C4-2B (cell line): ENCODE data around the gene RBM20.

Source experiments
- CTCF ChIP-seq: fragments of 450-650 bp; conservative IDR thresholded peaks from 2 replicates; pipeline ENCODE4 v1.5.1; 2017; ENCODE audit warnings: mild to moderate bottlenecking
- ZFX ChIP-seq: fragments of 450-650 bp; IDR thresholded peaks from 2 replicates; pipeline ENCODE4 v1.6.1; 2017

GRCh38 chr10:110617425-110618229 is 26.5 kb upstream of the RBM20 start:
- TF ChIP-seq CTCF (no peak), ZFX (no peak)
